B cell (primary cell): ENCODE results near the gene SPTLC2. TPM values are rescaled to one million over a fixed set of nuclear protein-coding genes. Genes with fewer than 3 reads are reported as not detected.
A peak's percentile ranks its signal among the peaks of the same experiment; 100 is the strongest.
"Not testable (repeated sequence)": the region's sequence is repeated elsewhere in the genome, so short reads cannot be mapped to it uniquely, and the experiment has no call there.

Experiments used
- ATAC-seq: fragments of 200-7000 bp; cut with Tn5 transposase; one replicate; pipeline ENCODE4 v1.10.0; 2021; ENCODE audit warnings: low read depth, mild to moderate bottlenecking, moderate number of reproducible peaks, moderate library complexity
- CTCF ChIA-PET: fragments of 350-600 bp; sonication (Branson Sonifier 250); formaldehyde crosslinking; loops from one replicate; lab custom pipeline; 2021; ENCODE audit warnings: antibody characterized with exemption, inconsistent platforms; lab: Charles Lee
- POLR2A ChIA-PET: fragments of 350-600 bp; sonication (Branson Sonifier 250); formaldehyde crosslinking; loops from one replicate; lab custom pipeline; 2021; ENCODE audit warnings: antibody characterized with exemption; lab: Charles Lee
- DNase-seq: peaks from one replicate; pipeline ENCODE4 v3.0.0; 2013
- H2AFZ ChIP-seq: 2 replicates; pipeline ENCODE4 v1.6.1; 2012; ENCODE audit warnings: mild to moderate bottlenecking, low read depth, low read length; ENCODE audit not compliant: insufficient read depth, poor library complexity, severe bottlenecking
- H3K27ac ChIP-seq, 2 donors: 1 replicate in 1 of 2; 2 replicates in 1 of 2; pipeline ENCODE4 v1.5.1; 2012 to 2013; ENCODE audit warnings: low read length in 2 of 2, mild to moderate bottlenecking in 2 of 2, moderate library complexity in 1 of 2
- H3K27me3 ChIP-seq, 4 experiments: fragments of 200-600 bp in 1 of 4; sonication (generic) in 1 of 4; replicated peaks in 1 of 4; 1 replicate in 2 of 4; 2 replicates in 2 of 4; pipeline versions ENCODE4 v1.6.1 to v1.7.0; 2013 to 2016; ENCODE audit warnings: low read length in 3 of 4, mild to moderate bottlenecking in 2 of 4, mixed read lengths in 1 of 4, moderate library complexity in 1 of 4; ENCODE audit not compliant: insufficient read depth in 4 of 4, control insufficient read depth in 3 of 4; ENCODE audit errors: control extremely low read depth in 1 of 4
- H3K36me3 ChIP-seq, 2 experiments: replicated peaks in 1 of 2; 1 replicate in 1 of 2; 2 replicates in 1 of 2; pipeline versions ENCODE4 v1.6.1 to v1.7.1; 2013; ENCODE audit warnings: low read length in 1 of 2; ENCODE audit not compliant: insufficient read depth in 2 of 2, control insufficient read depth in 1 of 2; ENCODE audit errors: control extremely low read depth in 1 of 2, extremely low read depth in 1 of 2
- H3K4me1 ChIP-seq, 2 donors: fragments of 200-600 bp in 1 of 2; sonication (generic) in 1 of 2; 1 replicate in 1 of 2; 2 replicates in 1 of 2; pipeline versions ENCODE4 v1.5.1 to v1.6.1; 2013 to 2017; ENCODE audit warnings: low read length in 2 of 2; ENCODE audit not compliant: control insufficient read depth in 2 of 2, insufficient read depth in 2 of 2
- H3K4me2 ChIP-seq: replicated peaks from 2 replicates; pipeline ENCODE3; 2012; ENCODE audit warnings: mild to moderate bottlenecking, low read depth, low read length; ENCODE audit not compliant: poor library complexity, severe bottlenecking
- H3K4me3 ChIP-seq, 5 experiments: fragments of 200-600 bp in 1 of 5; sonication (generic) in 1 of 5; 1 replicate in 3 of 5; 2 replicates in 2 of 5; pipeline versions ENCODE4 v1.5.1 to v1.7.0; 2011 to 2016; ENCODE audit warnings: low read length in 4 of 5, mild to moderate bottlenecking in 4 of 5, low read depth in 2 of 5, control low read depth in 1 of 5, moderate library complexity in 1 of 5; ENCODE audit not compliant: insufficient read depth in 1 of 5; ENCODE audit errors: control extremely low read depth in 1 of 5, extremely low read depth in 1 of 5
- H3K79me2 ChIP-seq: fragments of 200-600 bp; sonication (generic); one replicate; pipeline ENCODE4 v1.6.0; 2016; ENCODE audit warnings: low read length; ENCODE audit not compliant: control insufficient read depth, insufficient read depth
- H3K9ac ChIP-seq: fragments of 200-600 bp; sonication (generic); 2 replicates; pipeline ENCODE4 v1.6.1; 2017; ENCODE audit warnings: mild to moderate bottlenecking, low read length, moderate library complexity
- H3K9me3 ChIP-seq, 3 donors: one replicate each; pipeline versions ENCODE4 v1.6.1 to v1.7.1; 2013; ENCODE audit warnings: low read length in 2 of 3; ENCODE audit not compliant: control insufficient read depth in 2 of 3, insufficient read depth in 1 of 3; ENCODE audit errors: control extremely low read depth in 1 of 3
- H4K20me1 ChIP-seq: 2 replicates; pipeline ENCODE4 v1.6.0; 2012; ENCODE audit warnings: mild to moderate bottlenecking, low read length; ENCODE audit not compliant: insufficient read depth, control insufficient read depth, poor library complexity, severe bottlenecking
- H3K27ac Mint-ChIP-seq: one replicate; pipeline ENCODE4 v1.8.0; 2021; ENCODE audit warnings: mixed read lengths
- H3K27me3 Mint-ChIP-seq: one replicate; pipeline ENCODE4 v1.8.0; 2021; ENCODE audit warnings: mixed read lengths
- H3K4me1 Mint-ChIP-seq: one replicate; pipeline ENCODE4 v1.8.0; 2021; ENCODE audit warnings: mixed read lengths
- H3K4me3 Mint-ChIP-seq: one replicate; pipeline ENCODE4 v1.8.0; 2021; ENCODE audit warnings: mixed read lengths
- H3K9me3 Mint-ChIP-seq: one replicate; pipeline ENCODE4 v1.8.0; 2022; ENCODE audit warnings: mixed read lengths; ENCODE audit not compliant: insufficient read depth
- CTCF ChIP-seq: fragments of 200-600 bp; IDR thresholded peaks from one replicate; pipeline ENCODE4 v1.8.0; 2022; ENCODE audit warnings: antibody characterized with exemption, mild to moderate bottlenecking
- EZH2 ChIP-seq: IDR thresholded peaks from 2 replicates; pipeline ENCODE4 v1.6.1; 2012; ENCODE audit warnings: borderline replicate concordance, low read depth, mild to moderate bottlenecking, moderate library complexity, low read length; ENCODE audit not compliant: insufficient read depth, poor library complexity, severe bottlenecking
- WGBS: methylation state at CpG from one replicate; pipeline ENCODE4 v1.1.5; 2013; ENCODE audit warnings: missing lambda C conversion rate; ENCODE audit not compliant: insufficient coverage; 5-methylcytosine and 5-hydroxymethylcytosine counted together
- intact Hi-C: fragments of 100-400 bp; cut with micrococcal nuclease; formaldehyde crosslinking; loops from one replicate; pipeline ENCODE4 v1.10.0; 2022
- polyA plus RNA-seq: library from polyadenylated mRNA; depleted of rRNA; stranded (reverse); fragments of >200 nt; gene quantifications from 2 replicates; pipeline ENCODE4 v1.2.3, GENCODE V29; 2012
- total RNA-seq, 2 donors: library from RNA; stranded (reverse); fragments of 120-200 nt in 1 of 2; gene quantifications; 1 replicate in 1 of 2; 2 replicates in 1 of 2; pipeline versions ENCODE4 v1.2.3 to v1.2.4, GENCODE V29; 2013 to 2022

SPTLC2 gene
- total and polyA plus RNA-seq, 2 donors (not counting 1 experiment from before 2014, with no cell fraction given): 9.4 to 41.4 TPM

- ChIA-PET CTCF (interaction anchor here (0.6 to 6.6 kb wide), 6 partner anchors 16 to 397 kb away, joined by 3 to 56 read pairs (median 10); partner anchors contain the start of gene AHSA1), POLR2A (no interaction called here)
- no peak overlapping the region for H3K27ac Mint-ChIP-seq
- H3K9me3 ChIP-seq: no peaks in the 10 kb centered on the region
- no peaks in the 10 kb centered on the region for H4K20me1 ChIP-seq
- no CpG with 5 or more reads among the region's 1 CpG for WGBS
- H3K27me3 Mint-ChIP-seq: no peaks in the 10 kb centered on the region
- no peak overlapping the region for H3K9ac ChIP-seq
- no peak overlapping the region for H2AFZ ChIP-seq
- H3K27ac ChIP-seq: no peak overlapping the region
- H3K79me2 ChIP-seq: peaks cover 65% of the 10 kb centered on the region
- intact Hi-C loops: no loop called here
- H3K36me3 ChIP-seq: peaks cover 0 to 63% of the 10 kb centered on the region in 2 experiments
- no peak for DNase-seq
- no peaks in the 10 kb centered on the region for H3K27me3 ChIP-seq
- no peak overlapping the region for H3K4me3 Mint-ChIP-seq
- no peak overlapping the region for H3K4me2 ChIP-seq
- no peaks in the 10 kb centered on the region for H3K9me3 Mint-ChIP-seq
- TF ChIP-seq EZH2 (no peak), CTCF (no peak)
- peaks cover 8 to 10% of the 10 kb centered on the region in 2 donors for H3K4me1 ChIP-seq
- no peak overlapping the region for H3K4me3 ChIP-seq
- H3K4me1 Mint-ChIP-seq: peaks cover 3% of the 10 kb centered on the region
- ATAC-seq: no peak
Observed at GRCh38 chr14:77549451-77549850, 67.0 kb downstream of the SPTLC2 start.

GRCh38 chr14:77547512-77548180, 68.8 kb downstream of the SPTLC2 start:
- Histone ChIP-seq H3K27me3 (no peaks in the 10 kb centered on the region), H3K79me2 (peaks cover 53% of the 10 kb centered on the region), H3K9me3 (no peaks in the 10 kb centered on the region), H3K4me3 (no peak overlapping the region), H3K4me1 (peaks cover 11 to 14% of the 10 kb centered on the region in 2 donors), H3K27ac (no peak overlapping the region), H3K36me3 (peaks cover 0 to 59% of the 10 kb centered on the region in 2 experiments), H4K20me1 (no peaks in the 10 kb centered on the region), H3K9ac (no peak overlapping the region), H2AFZ (no peak overlapping the region), H3K4me2 (no peak overlapping the region)
- ChIA-PET POLR2A (no interaction called here), CTCF (interaction anchor here (1.0 to 6.6 kb wide), 3 partner anchors 11 to 246 kb away, joined by 3 to 56 read pairs (median 5); no protein-coding TSS in a partner anchor)
- Mint-ChIP-seq H3K4me3 (no peak overlapping the region), H3K27ac (no peak overlapping the region), H3K4me1 (peaks cover 13% of the 10 kb centered on the region), H3K27me3 (no peaks in the 10 kb centered on the region), H3K9me3 (no peaks in the 10 kb centered on the region)
- TF ChIP-seq EZH2: no peak
- peak; percentile 10 for TF ChIP-seq CTCF
- ATAC-seq: no peak
- no peak for DNase-seq
- intact Hi-C loops: no loop called here
- WGBS: 90% methylated on average over 5 of the region's 8 CpGs

GRCh38 chr14:77545171-77545570, 71.3 kb downstream of the SPTLC2 start:
- H3K4me3 Mint-ChIP-seq, H2AFZ ChIP-seq, DNase-seq, H3K27me3 Mint-ChIP-seq, H3K27ac Mint-ChIP-seq, H3K9me3 ChIP-seq, H3K4me2 ChIP-seq, H3K9ac ChIP-seq, H4K20me1 ChIP-seq, ATAC-seq, H3K27ac ChIP-seq, H3K27me3 ChIP-seq, CTCF ChIA-PET, H3K4me3 ChIP-seq, intact Hi-C loops, H3K9me3 Mint-ChIP-seq: not testable (repeated sequence)
- H3K4me1 Mint-ChIP-seq: peaks cover 27% of the 10 kb centered on the region
- Histone ChIP-seq H3K4me1 (peaks cover 26 to 29% of the 10 kb centered on the region in 2 donors), H3K79me2 (peaks cover 40% of the 10 kb centered on the region), H3K36me3 (peaks cover 0 to 45% of the 10 kb centered on the region in 2 experiments)
- POLR2A ChIA-PET: interaction anchor here (0.7 kb wide), 1 partner anchor 168 kb away, joined by 4 read pairs; the partner anchor contains the start of gene SAMD15
- WGBS: 100% methylated on average over 1 of the region's 11 CpGs
